ENCODE results near the gene RBAK. TPM values are rescaled to one million over a fixed set of nuclear protein-coding genes. Genes with fewer than 3 reads are reported as not detected.
"Not testable (repeated sequence)": the region's sequence is repeated elsewhere in the genome, so short reads cannot be mapped to it uniquely, and the experiment has no call there.

Gene RBAK
- total RNA-seq, 2 experiments from 2014 or later: 12.4 to 12.7 TPM

DNA sequence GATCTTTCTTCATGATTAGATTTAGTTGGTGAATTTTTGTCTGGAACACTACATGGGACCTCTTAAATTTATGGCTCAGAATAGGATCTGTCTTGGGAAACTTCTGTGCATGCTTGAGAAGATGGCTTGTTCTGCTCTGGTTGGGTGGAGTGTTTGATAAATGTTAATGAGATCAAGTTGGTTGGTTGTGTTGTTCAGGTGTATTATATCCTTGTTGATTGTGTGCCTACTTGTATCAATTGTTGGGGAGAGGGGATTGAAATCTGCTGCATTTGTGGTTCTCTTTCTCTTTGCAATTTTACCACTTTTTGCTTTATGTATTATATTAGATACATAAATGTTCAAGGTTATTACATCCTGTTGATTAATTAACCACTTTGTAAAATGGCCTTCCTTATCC, 6.1 kb downstream of the RBAK start:
- Mint-ChIP-seq H3K9me3 (ENCODE audit: low read depth) (peaks cover 36% of the 10 kb centered on the region), H3K36me3 (ENCODE audit: low read depth) (peaks cover 79% of the 10 kb centered on the region), H3K4me1 (peaks cover 24% of the 10 kb centered on the region)
- intact Hi-C loops (cut with DNase I, micrococcal nuclease): loop anchor here in 1 of 2 experiments (2.0 kb wide), 1 partner anchor 15 kb away; no protein-coding TSS in a partner anchor
- H3K27ac Mint-ChIP-seq, POLR2A ChIA-PET, ATAC-seq, H3K27me3 Mint-ChIP-seq, CTCF ChIA-PET, H3K4me3 Mint-ChIP-seq, DNase-seq: not testable (repeated sequence)

DNA sequence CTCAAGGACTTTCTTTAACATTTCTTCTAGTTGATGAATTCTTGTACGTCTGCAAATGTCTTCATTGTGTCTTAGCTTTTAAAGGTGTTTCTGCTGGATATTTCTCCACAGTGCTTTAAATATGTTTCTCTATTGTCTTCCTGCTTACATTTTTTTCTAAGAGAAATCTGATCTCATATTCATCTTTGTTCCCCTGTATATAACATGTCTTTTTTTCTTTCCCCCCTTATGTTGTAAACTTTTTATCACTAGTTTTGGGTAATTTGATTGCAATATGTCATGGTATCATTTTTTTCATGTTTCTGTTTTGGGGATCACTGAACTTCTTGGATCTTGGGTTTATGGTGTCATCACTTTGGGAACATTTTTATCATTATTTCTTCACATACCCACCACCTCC, 7.5 kb downstream of the RBAK start:
- Mint-ChIP-seq H3K27me3 (no peaks in the 10 kb centered on the region), H3K4me1 (peaks cover 16% of the 10 kb centered on the region), H3K4me3 (no peak overlapping the region), H3K27ac (no peak overlapping the region), H3K9me3 (ENCODE audit: low read depth) (peaks cover 45% of the 10 kb centered on the region), H3K36me3 (ENCODE audit: low read depth) (peaks cover 90% of the 10 kb centered on the region)
- CTCF ChIA-PET: no interaction called here
- intact Hi-C loops (cut with DNase I, micrococcal nuclease): loop anchor here in 1 of 2 experiments (2.0 kb wide), 1 partner anchor 14 kb away; no protein-coding TSS in a partner anchor
- ATAC-seq: no peak
- DNase-seq: no peak
- POLR2A ChIA-PET: no interaction called here

GRCh38 chr7:5063698-5064097, 18.0 kb downstream of the RBAK start:
- CTCF ChIA-PET: interaction anchor here (1.1 kb wide), 1 partner anchor 180 kb away, joined by 3 read pairs; the partner anchor contains the start of gene RADIL
- H3K9me3 Mint-ChIP-seq (ENCODE audit: low read depth): peaks cover 72% of the 10 kb centered on the region
- intact Hi-C loops (cut with DNase I, micrococcal nuclease): no loop called here

GRCh38 chr7:5064391-5065106, 18.9 kb downstream of the RBAK start:
- Mint-ChIP-seq H3K27me3 (no peaks in the 10 kb centered on the region), H3K36me3 (ENCODE audit: low read depth) (peaks cover 92% of the 10 kb centered on the region), H3K4me3 (peak overlapping the region; percentile 7), H3K4me1 (no peaks in the 10 kb centered on the region), H3K27ac (no peak overlapping the region), H3K9me3 (ENCODE audit: low read depth) (peaks cover 70% of the 10 kb centered on the region)
- intact Hi-C loops (cut with DNase I, micrococcal nuclease): no loop called here
- ATAC-seq (no peak), DNase-seq (no peak)
- POLR2A ChIA-PET: no interaction called here
- CTCF ChIA-PET: interaction anchor here (1.1 kb wide), 1 partner anchor 181 kb away, joined by 3 read pairs; the partner anchor contains the start of gene RADIL

More at GRCh38 chr7:5063698-5064097, 18.0 kb downstream of the RBAK start:
- H3K36me3 Mint-ChIP-seq (ENCODE audit: low read depth): peaks cover 95% of the 10 kb centered on the region
- H3K4me3 Mint-ChIP-seq: no peak overlapping the region
- ATAC-seq: no peak
- H3K27me3 Mint-ChIP-seq: no peaks in the 10 kb centered on the region
- H3K4me1 Mint-ChIP-seq: no peaks in the 10 kb centered on the region
- H3K27ac Mint-ChIP-seq: no peak overlapping the region
- POLR2A ChIA-PET: no interaction called here
- DNase-seq: no peak

GRCh38 chr7:5065107-5065407, 19.4 kb downstream of the RBAK start:
- CTCF ChIA-PET: interaction anchor here (1.1 kb wide), 1 partner anchor 181 kb away, joined by 3 read pairs; the partner anchor contains the start of gene RADIL
- intact Hi-C loops (cut with DNase I, micrococcal nuclease): no loop called here
- POLR2A ChIA-PET: no interaction called here
- Mint-ChIP-seq H3K9me3 (ENCODE audit: low read depth) (peaks cover 71% of the 10 kb centered on the region), H3K4me1 (no peaks in the 10 kb centered on the region), H3K27ac (no peak overlapping the region), H3K27me3 (no peaks in the 10 kb centered on the region), H3K36me3 (ENCODE audit: low read depth) (peaks cover 90% of the 10 kb centered on the region), H3K4me3 (no peak overlapping the region)
- no peak for ATAC-seq
- no peak for DNase-seq

DNA sequence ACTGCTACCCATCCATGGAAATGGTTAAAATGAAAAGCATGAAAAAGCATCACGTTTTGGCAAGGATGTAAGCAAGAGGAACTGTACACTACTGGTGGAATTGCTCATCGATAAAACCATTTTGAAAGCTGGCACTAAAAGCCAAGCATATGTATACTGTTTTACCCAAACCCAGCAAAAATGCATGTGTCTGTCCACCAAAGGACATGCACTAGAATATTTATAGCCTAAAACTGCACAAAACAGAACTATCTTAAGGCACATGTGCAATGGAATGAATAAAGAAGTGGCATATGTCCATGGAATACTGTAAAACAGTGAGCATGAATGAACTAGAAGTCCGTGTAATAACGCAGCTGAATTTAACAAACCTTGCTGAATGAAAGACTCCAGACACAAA, 22.9 kb downstream of the RBAK start:
- H3K9me3 Mint-ChIP-seq (ENCODE audit: low read depth): peaks cover 57% of the 10 kb centered on the region
- intact Hi-C loops (cut with DNase I, micrococcal nuclease): no loop called here
- H3K4me3 Mint-ChIP-seq: no peak overlapping the region
- H3K4me1 Mint-ChIP-seq: peaks cover 8% of the 10 kb centered on the region
- ChIA-PET CTCF (interaction anchor here (0.7 kb wide), 1 partner anchor 79 kb away, joined by 3 read pairs; no protein-coding TSS in a partner anchor), POLR2A (no interaction called here)
- DNase-seq: no peak
- peaks cover 70% of the 10 kb centered on the region for H3K36me3 Mint-ChIP-seq (ENCODE audit: low read depth)
- no peak for ATAC-seq
- peaks cover 7% of the 10 kb centered on the region for H3K27me3 Mint-ChIP-seq
- H3K27ac Mint-ChIP-seq: no peak overlapping the region

GRCh38 chr7:5070206-5070605, 24.5 kb downstream of the RBAK start:
- DNase-seq (no peak), ATAC-seq (no peak)
- Mint-ChIP-seq H3K4me1 (peaks cover 8% of the 10 kb centered on the region), H3K4me3 (no peak overlapping the region), H3K27ac (no peak overlapping the region), H3K27me3 (peaks cover 7% of the 10 kb centered on the region), H3K9me3 (ENCODE audit: low read depth) (peaks cover 41% of the 10 kb centered on the region), H3K36me3 (ENCODE audit: low read depth) (peaks cover 53% of the 10 kb centered on the region)
- POLR2A ChIA-PET: no interaction called here
- intact Hi-C loops (cut with DNase I, micrococcal nuclease): no loop called here
- CTCF ChIA-PET: interaction anchor here (1.2 to 1.6 kb wide), 2 partner anchors 11 to 96 kb away, joined by 4 to 5 read pairs; no protein-coding TSS in a partner anchor

DNA sequence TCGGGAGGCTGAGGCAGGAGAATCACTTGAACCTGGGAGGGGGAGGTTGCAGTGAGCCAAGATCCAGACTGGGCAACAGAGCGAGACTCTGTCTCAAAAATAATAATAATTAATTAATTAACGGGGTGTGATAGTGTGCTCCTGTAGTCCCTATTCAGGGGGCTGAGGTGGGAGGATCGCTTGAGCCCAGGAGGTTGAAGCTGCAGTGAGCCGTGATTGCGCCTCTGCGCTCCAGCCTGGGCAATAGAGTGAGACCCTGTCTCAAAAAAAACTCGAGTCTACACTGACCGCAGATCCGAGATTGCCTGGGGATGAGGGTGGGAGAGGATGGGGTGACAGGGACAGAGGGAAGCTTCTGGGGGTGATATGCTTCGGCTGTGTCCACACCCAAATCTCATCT, 29.5 kb downstream of the RBAK start:
- H3K27ac Mint-ChIP-seq; ATAC-seq; intact Hi-C loops (cut with DNase I, micrococcal nuclease); H3K4me3 Mint-ChIP-seq; H3K9me3 Mint-ChIP-seq (ENCODE audit: low read depth); DNase-seq; POLR2A ChIA-PET: not testable (repeated sequence)
- peaks cover 10% of the 10 kb centered on the region for H3K27me3 Mint-ChIP-seq
- peaks cover 11% of the 10 kb centered on the region for H3K36me3 Mint-ChIP-seq (ENCODE audit: low read depth)
- CTCF ChIA-PET: interaction anchor here (1.1 kb wide), 1 partner anchor 9 kb away, joined by 6 read pairs; no protein-coding TSS in a partner anchor
- H3K4me1 Mint-ChIP-seq: peaks cover 13% of the 10 kb centered on the region

GRCh38 chr7:5077740-5078139, 32.1 kb downstream of the RBAK start:
- Mint-ChIP-seq H3K27ac (no peak overlapping the region), H3K4me3 (no peak overlapping the region), H3K9me3 (ENCODE audit: low read depth) (no peaks in the 10 kb centered on the region), H3K27me3 (peaks cover 3% of the 10 kb centered on the region), H3K36me3 (ENCODE audit: low read depth) (no peaks in the 10 kb centered on the region), H3K4me1 (peaks cover 5% of the 10 kb centered on the region)
- ChIA-PET POLR2A (no interaction called here), CTCF (no interaction called here)
- intact Hi-C loops (cut with DNase I, micrococcal nuclease): no loop called here
- ATAC-seq (no peak), DNase-seq (peak; percentile 27)

DNA sequence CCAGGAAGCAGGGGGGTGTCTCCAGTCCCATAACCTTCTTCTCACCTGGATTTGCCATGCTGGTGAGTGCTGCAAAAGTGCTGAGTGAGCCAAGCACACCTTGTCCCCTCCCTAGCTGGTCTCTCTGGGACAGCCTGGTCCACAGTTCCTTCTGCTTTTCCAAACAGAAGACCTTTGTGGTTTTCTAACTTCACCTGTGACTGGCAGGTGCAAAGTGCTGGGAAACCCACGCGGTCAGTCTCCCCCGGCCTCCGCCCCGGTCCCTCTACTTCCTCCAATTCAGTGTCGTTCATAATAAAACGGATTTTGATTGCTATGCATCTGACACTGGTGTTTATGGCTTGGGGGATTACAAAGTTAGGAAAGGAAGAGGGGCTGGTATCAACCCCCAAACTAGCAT, 37.1 kb downstream of the RBAK start:
- ATAC-seq: no peak
- Mint-ChIP-seq H3K36me3 (ENCODE audit: low read depth) (no peaks in the 10 kb centered on the region), H3K27ac (no peak overlapping the region), H3K4me3 (no peak overlapping the region), H3K4me1 (peaks cover 5% of the 10 kb centered on the region), H3K9me3 (ENCODE audit: low read depth) (no peaks in the 10 kb centered on the region), H3K27me3 (peaks cover 3% of the 10 kb centered on the region)
- no peak for DNase-seq
- POLR2A ChIA-PET: no interaction called here
- CTCF ChIA-PET: no interaction called here
- intact Hi-C loops (cut with DNase I, micrococcal nuclease): loop anchor here in 1 of 2 experiments (10.0 kb wide), 1 partner anchor 468 kb away; no protein-coding TSS in a partner anchor

DNA sequence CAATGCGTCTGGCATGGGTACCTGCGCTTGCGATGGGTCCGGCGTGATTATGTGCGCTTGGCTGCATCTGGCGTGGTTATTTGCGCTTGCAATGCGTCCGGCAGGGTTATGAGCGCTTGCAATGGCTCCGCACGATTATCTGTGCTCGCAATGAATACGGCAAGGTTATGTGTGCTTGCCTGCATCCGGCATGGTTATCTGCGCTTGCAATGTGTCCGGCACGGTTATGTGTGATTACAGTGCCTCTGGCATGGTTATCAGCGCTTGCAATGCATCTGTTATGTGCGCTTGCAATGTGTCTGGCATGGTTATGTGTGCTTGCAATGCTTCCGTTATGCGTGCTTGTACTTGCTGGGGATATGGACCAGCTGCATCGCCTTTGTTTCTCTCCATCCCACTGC, 37.7 kb downstream of the RBAK start:
- H3K4me3 Mint-ChIP-seq: no peak overlapping the region
- intact Hi-C loops (cut with DNase I, micrococcal nuclease): loop anchor here in 1 of 2 experiments (10.0 kb wide), 1 partner anchor 469 kb away; no protein-coding TSS in a partner anchor
- DNase-seq (no peak), ATAC-seq (no peak)
- H3K36me3 Mint-ChIP-seq (ENCODE audit: low read depth): no peaks in the 10 kb centered on the region
- ChIA-PET CTCF (interaction anchor here (1.0 to 4.7 kb wide), 2 partner anchors 8 to 286 kb away, joined by 6 to 36 read pairs; no protein-coding TSS in a partner anchor), POLR2A (no interaction called here)
- no peaks in the 10 kb centered on the region for H3K9me3 Mint-ChIP-seq (ENCODE audit: low read depth)
- no peak overlapping the region for H3K27ac Mint-ChIP-seq
- H3K27me3 Mint-ChIP-seq: no peaks in the 10 kb centered on the region
- peaks cover 2% of the 10 kb centered on the region for H3K4me1 Mint-ChIP-seq

GRCh38 chr7:5086256-5086655, 40.6 kb downstream of the RBAK start:
- H3K27me3 Mint-ChIP-seq: no peaks in the 10 kb centered on the region
- ChIA-PET POLR2A (no interaction called here), CTCF (interaction anchor here (0.6 to 4.7 kb wide), 14 partner anchors 11 to 1894 kb away, joined by 3 to 36 read pairs (median 4); partner anchors contain the start of gene RADIL)
- no peak for ATAC-seq
- H3K36me3 Mint-ChIP-seq (ENCODE audit: low read depth): no peaks in the 10 kb centered on the region
- no peak for DNase-seq
- H3K9me3 Mint-ChIP-seq (ENCODE audit: low read depth): no peaks in the 10 kb centered on the region
- intact Hi-C loops (cut with DNase I, micrococcal nuclease): loop anchor here in 1 of 2 experiments (10.0 kb wide), 1 partner anchor 471 kb away; no protein-coding TSS in a partner anchor
- H3K27ac Mint-ChIP-seq: no peak overlapping the region
- H3K4me1 Mint-ChIP-seq: peaks cover 2% of the 10 kb centered on the region
- H3K4me3 Mint-ChIP-seq: no peak overlapping the region

Measured in activated CD4-positive, alpha-beta T cell treated with anti-CD3 and anti-CD28 coated beads for 36 hours (primary cell).